ENCODE measurements around the gene JAZF1.

Gene JAZF1

GRCh38 chr7:27875061-27875460 is 305.5 kb downstream of the JAZF1 start:
- H3K27ac ChIP-seq (ENCODE audit: low read depth, low read length) = no peak overlapping the region

GRCh38 chr7:27873981-27874957 is 306.3 kb downstream of the JAZF1 start:
- Histone ChIP-seq H3K4me1 (ENCODE audit: control insufficient read depth, low read length) (no peaks in the 10 kb centered on the region), H3K27ac (ENCODE audit: low read depth, low read length) (no peak overlapping the region), H3K4me2 (ENCODE audit: low read length) (no peak overlapping the region), H3K9me3 (ENCODE audit: control insufficient read depth, insufficient read depth, low read length) (no peaks in the 10 kb centered on the region), H3K9me2 (replicated peaks; ENCODE audit: control insufficient read depth, low read length) (no peaks in the 10 kb centered on the region), H3K79me2 (ENCODE audit: control insufficient read depth, low read length) (no peaks in the 10 kb centered on the region), H3K36me3 (ENCODE audit: control insufficient read depth, low read length) (no peaks in the 10 kb centered on the region), H4K20me1 (ENCODE audit: control insufficient read depth, insufficient read depth, low read depth, low read length) (no peaks in the 10 kb centered on the region), H3K27me3 (ENCODE audit: control insufficient read depth, low read length) (no peaks in the 10 kb centered on the region), H3K4me3 (ENCODE audit: low read length) (no peak overlapping the region), H3F3A (ENCODE audit: control insufficient read depth, insufficient read depth) (no peaks in the 10 kb centered on the region)
- TF ChIP-seq EZH2phosphoT487 (IDR thresholded peaks at IDR 0.05; ENCODE audit: borderline replicate concordance, low read length) (no peak), CTCF (IDR thresholded peaks at IDR 0.05; ENCODE audit: low read depth, low read length, poor library complexity, severe bottlenecking) (no peak)

More at GRCh38 chr7:27875061-27875460, 305.5 kb downstream of the JAZF1 start:
- no peak overlapping the region for H3K4me2 ChIP-seq (ENCODE audit: low read length)
- no peaks in the 10 kb centered on the region for H3K27me3 ChIP-seq (ENCODE audit: control insufficient read depth, low read length)
- H3F3A ChIP-seq (ENCODE audit: control insufficient read depth, insufficient read depth) = no peaks in the 10 kb centered on the region
- no peaks in the 10 kb centered on the region for H3K9me3 ChIP-seq (ENCODE audit: control insufficient read depth, insufficient read depth, low read length)
- no peaks in the 10 kb centered on the region for H3K36me3 ChIP-seq (ENCODE audit: control insufficient read depth, low read length)
- H3K4me3 ChIP-seq (ENCODE audit: low read length) = no peak overlapping the region
- H3K9me2 ChIP-seq (replicated peaks; ENCODE audit: control insufficient read depth, low read length) = no peaks in the 10 kb centered on the region
- no peaks in the 10 kb centered on the region for H3K4me1 ChIP-seq (ENCODE audit: control insufficient read depth, low read length)
- H4K20me1 ChIP-seq (ENCODE audit: control insufficient read depth, insufficient read depth, low read depth, low read length) = no peaks in the 10 kb centered on the region
- H3K79me2 ChIP-seq (ENCODE audit: control insufficient read depth, low read length) = no peaks in the 10 kb centered on the region
- TF ChIP-seq CTCF (IDR thresholded peaks at IDR 0.05; ENCODE audit: low read depth, low read length, poor library complexity, severe bottlenecking) = no peak
- no peak for TF ChIP-seq EZH2phosphoT487 (IDR thresholded peaks at IDR 0.05; ENCODE audit: borderline replicate concordance, low read length)

- Histone ChIP-seq H3K79me2 (ENCODE audit: control insufficient read depth, low read length) (no peaks in the 10 kb centered on the region), H3K27ac (ENCODE audit: low read depth, low read length) (no peak overlapping the region), H3K36me3 (ENCODE audit: control insufficient read depth, low read length) (no peaks in the 10 kb centered on the region), H3K9me3 (ENCODE audit: control insufficient read depth, insufficient read depth, low read length) (no peaks in the 10 kb centered on the region), H4K20me1 (ENCODE audit: control insufficient read depth, insufficient read depth, low read depth, low read length) (no peaks in the 10 kb centered on the region), H3K4me3 (ENCODE audit: low read length) (no peak overlapping the region), H3K27me3 (ENCODE audit: control insufficient read depth, low read length) (no peaks in the 10 kb centered on the region), H3K4me1 (ENCODE audit: control insufficient read depth, low read length) (no peaks in the 10 kb centered on the region), H3K9me2 (replicated peaks; ENCODE audit: control insufficient read depth, low read length) (no peaks in the 10 kb centered on the region), H3K4me2 (ENCODE audit: low read length) (no peak overlapping the region), H3F3A (ENCODE audit: control insufficient read depth, insufficient read depth) (no peaks in the 10 kb centered on the region)
- TF ChIP-seq CTCF (IDR thresholded peaks at IDR 0.05; ENCODE audit: low read depth, low read length, poor library complexity, severe bottlenecking) (no peak), EZH2phosphoT487 (IDR thresholded peaks at IDR 0.05; ENCODE audit: borderline replicate concordance, low read length) (no peak)
Measured at GRCh38 chr7:27872356-27873275, 308.0 kb downstream of the JAZF1 start.

Measured in DOHH2 (cell line).